GM21367 (cell line): ENCODE data around the gene GP2.
"Not testable (repeated sequence)": the region's sequence is repeated elsewhere in the genome, so short reads cannot be mapped to it uniquely, and the experiment has no call there.

Source experiments
- ATAC-seq: cut with Tn5 transposase; IDR thresholded peaks from one replicate; pipeline ENCODE4 v1.9.1; 2021; ENCODE audit not compliant: unreplicated experiment

GP2 gene

GRCh38 chr16:20326321-20326720 lies 992 bp downstream of the GP2 start:
- no peak for ATAC-seq

GRCh38 chr16:20325005-20325404 lies 2.3 kb downstream of the GP2 start:
- no peak for ATAC-seq

GRCh38 chr16:20323591-20324117 lies 3.7 kb downstream of the GP2 start:
- no peak for ATAC-seq

- ATAC-seq, result no peak
Measured at GRCh38 chr16:20322696-20323095, 4.6 kb downstream of the GP2 start.

- no peak for ATAC-seq
Measured at GRCh38 chr16:20321671-20322070, 5.6 kb downstream of the GP2 start.

- not testable (repeated sequence) for ATAC-seq
Measured at GRCh38 chr16:20321051-20321450, 6.3 kb downstream of the GP2 start.

GRCh38 chr16:20320592-20320991 lies 6.7 kb downstream of the GP2 start:
- no peak for ATAC-seq

- ATAC-seq, result no peak
Measured at GRCh38 chr16:20320178-20320577, 7.1 kb downstream of the GP2 start.

GRCh38 chr16:20319406-20319805 lies 7.9 kb downstream of the GP2 start:
- ATAC-seq, result no peak

GRCh38 chr16:20318437-20318836 lies 8.9 kb downstream of the GP2 start:
- no peak for ATAC-seq

- no peak for ATAC-seq
Measured at GRCh38 chr16:20318006-20318405, 9.3 kb downstream of the GP2 start.

GRCh38 chr16:20317117-20317516 lies 10.2 kb downstream of the GP2 start:
- ATAC-seq, result no peak

- no peak for ATAC-seq
Measured at GRCh38 chr16:20316715-20317114, 10.6 kb downstream of the GP2 start.

GRCh38 chr16:20315764-20316163 lies 11.5 kb downstream of the GP2 start:
- ATAC-seq, result no peak

- no peak for ATAC-seq
Measured at GRCh38 chr16:20314575-20314974, 12.7 kb downstream of the GP2 start.

- no peak for ATAC-seq
Measured at GRCh38 chr16:20313741-20314140, 13.6 kb downstream of the GP2 start.

GRCh38 chr16:20312536-20313095 lies 14.7 kb downstream of the GP2 start:
- ATAC-seq, result not testable (repeated sequence)

- no peak for ATAC-seq
Measured at GRCh38 chr16:20311548-20311947, 15.8 kb downstream of the GP2 start.

GRCh38 chr16:20310421-20311395 lies 16.6 kb downstream of the GP2 start:
- ATAC-seq, result no peak

- no peak for ATAC-seq
Measured at GRCh38 chr16:20309786-20310185, 17.5 kb downstream of the GP2 start.

- no peak for ATAC-seq
Measured at GRCh38 chr16:20308801-20309590, 18.3 kb downstream of the GP2 start.
